T-helper 22 cell (primary cell): ENCODE results near the gene RNF2.
"Not testable (repeated sequence)": the region's sequence is repeated elsewhere in the genome, so short reads cannot be mapped to it uniquely, and the experiment has no call there.

ENCODE experiments used
- DNase-seq: peaks from one replicate; pipeline ENCODE4 v3.0.0-alpha.2; 2020; ENCODE audit warnings: low read depth

RNF2 gene

DNA sequence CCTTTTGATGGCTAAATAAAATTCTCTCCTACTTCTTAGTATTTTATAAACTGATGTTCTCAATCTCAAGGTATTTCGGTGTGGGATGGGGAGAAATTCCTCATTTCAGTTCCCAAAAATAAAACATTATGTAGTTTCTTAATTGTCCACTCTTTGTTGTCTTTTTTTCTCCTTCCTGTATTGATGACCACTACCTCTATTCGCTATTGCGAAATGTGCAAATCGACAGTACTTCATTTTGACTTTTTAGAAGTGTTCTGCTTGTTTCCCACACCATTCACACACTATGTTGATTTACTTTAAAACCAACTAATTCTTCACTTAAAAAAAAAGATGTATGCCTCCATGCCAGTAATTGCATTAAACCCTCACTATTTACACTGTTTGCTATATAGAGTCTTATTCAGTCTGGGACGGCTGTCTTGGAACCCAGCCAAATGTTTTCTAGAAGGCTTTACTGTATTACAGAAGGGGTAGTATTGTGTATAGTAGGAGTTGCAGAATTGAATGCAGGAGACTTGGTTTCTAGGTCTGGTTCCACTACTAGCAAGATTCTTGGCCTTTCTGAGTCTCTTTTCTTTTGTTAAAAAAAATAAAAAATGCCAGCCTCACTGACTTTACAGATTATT lies 5.6 kb downstream of the RNF2 start:
- no peak for DNase-seq

DNA sequence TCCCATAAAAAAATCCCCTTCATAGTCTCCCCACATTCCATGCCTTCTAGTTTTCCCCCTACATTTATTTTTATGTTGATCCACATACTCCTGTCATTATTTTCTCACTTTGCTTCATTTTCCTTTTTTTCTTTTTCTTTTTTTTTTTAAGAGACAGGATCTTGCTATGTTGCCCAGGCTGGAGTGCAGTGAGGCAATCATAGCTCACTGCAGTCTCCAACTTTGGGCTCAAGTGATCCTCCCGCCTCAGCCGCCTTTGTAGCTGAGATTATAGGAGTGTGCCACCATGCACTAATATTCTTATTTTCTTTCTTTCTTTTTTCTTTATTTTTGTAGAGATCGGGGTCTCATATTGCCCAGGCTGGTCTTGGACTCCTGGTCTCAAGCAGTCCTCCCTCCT lies 7.8 kb downstream of the RNF2 start:
- no peak for DNase-seq

DNA sequence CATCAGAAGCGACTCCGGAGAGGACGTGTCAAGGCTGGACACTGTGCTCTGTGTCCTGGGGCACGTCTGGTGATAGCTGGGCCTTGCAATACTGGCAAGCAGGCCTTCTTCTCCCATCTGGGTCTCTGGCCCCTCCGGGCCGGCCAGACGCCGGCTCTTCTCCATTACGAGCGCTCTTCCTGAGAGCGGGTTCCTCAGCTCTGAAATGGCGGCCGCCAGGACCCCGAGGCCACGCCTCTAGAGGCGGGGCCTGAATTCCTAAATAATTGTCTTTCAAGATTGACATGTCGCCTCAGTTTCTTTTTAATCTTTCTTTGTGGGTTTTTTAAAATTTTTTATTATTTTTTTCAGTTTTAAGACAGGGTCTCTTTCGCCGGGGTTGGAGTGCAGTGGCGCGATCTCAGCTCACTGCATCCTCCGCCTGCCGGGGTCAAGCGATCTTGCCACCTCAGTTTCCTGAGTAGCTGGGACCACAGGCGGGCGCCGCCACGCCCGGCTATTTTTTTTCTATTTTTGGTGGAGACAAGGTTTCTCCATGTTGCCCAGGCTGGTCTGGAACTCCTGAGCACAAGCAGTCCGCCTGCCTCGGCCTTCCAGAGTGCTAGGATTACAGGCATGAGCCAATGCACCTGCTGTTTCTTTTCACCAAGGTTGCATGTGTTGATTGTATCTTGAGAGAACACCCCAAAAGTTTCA lies 9.2 kb downstream of the RNF2 start:
- DNase-seq, result no peak

DNA sequence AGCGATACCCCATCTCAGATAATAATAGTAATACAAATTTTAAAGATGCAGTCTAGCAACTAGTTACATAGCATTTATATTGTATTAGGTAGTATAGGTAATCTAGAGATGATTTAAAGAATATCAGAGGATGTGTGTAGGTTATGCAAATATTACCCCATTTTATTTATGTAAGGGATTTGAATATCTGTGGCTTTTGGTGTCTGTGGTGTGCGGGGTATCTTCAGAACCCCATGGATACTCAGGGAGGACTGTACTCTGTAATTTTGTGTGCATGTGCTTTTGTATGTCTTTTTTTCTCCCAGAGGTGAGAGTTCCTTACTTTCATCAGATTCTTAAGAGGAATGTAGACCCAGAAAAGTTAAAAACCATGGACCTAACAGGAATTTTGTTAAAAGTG lies 12.8 kb downstream of the RNF2 start:
- DNase-seq, result no peak

DNA sequence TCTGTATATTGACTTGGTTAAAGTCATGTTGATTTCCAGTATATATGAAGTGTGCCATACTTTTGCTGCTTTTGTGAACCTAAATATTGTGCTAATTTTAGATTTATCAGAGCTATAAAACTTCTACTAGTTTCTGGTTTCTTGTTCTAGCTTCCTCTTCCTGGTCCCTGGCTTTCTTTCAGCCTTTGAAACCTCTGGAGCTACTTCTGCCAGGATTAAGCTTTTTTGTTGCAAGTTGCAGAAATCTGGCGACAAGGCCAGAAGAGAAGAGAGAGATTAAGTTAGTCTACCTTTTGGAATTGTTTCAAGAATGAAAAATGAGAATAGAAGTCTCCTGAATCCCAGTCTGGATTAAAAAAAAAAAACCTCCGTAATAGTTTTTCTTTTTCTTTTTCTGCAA lies 13.5 kb downstream of the RNF2 start:
- no peak for DNase-seq

DNA sequence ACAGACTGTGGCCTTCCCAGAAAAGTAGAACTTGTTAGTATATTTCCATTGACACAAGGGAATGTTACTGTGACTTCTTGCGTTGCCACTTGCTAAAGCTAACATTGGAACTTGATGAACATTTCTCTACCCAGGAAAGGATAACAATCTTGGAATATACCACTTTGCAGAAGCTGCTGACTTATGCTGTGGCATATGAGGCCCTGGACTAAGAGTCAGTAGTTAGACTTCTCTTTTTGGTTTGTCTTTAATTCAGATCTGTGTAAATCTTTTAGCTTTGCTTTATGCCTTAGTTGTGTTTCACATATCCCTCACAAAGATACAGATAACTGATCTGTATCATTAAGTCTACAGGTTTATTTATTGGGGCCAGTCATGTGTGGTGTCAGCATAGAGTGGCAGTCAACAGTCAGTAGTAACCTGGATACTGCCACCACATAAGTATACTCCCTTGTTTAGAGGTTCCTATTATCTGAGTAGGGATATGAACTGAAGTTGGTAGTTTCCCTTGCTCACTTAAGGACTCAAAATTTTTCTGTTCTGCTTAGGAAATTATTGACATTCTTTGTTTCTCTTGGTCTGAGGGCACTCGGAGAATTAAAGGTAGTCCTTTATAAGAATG lies 14.7 kb downstream of the RNF2 start:
- DNase-seq, result no peak

DNA sequence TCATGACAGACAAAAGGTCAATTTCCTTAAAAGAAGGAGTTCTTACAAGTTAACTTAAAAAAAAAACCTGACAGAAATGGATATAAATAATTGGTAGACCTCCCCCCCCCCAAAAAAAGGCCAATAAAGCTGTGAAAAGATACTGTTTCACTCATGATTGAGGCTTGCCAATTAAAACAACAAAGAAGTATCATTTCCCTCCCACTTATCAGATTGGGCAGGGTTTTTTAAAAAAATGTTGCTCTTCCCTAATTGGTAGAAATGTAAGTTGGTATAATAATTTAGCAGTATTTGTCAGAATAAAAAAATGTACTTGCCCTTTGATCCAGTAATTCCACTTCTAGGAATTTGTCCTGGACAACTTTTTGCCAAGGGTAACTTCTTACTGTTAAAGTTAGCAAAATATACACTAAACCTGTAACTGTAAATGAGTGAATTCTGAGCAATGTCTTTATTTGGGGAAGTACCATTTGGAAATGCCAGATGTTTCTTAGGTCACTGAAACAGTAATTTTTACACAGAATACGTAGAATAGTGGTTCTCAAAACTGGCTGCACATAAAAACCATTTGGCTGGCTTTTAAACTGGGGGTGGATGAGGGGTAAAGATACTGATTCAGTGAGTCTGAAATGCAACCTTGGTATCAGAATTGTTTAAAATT lies 17.5 kb downstream of the RNF2 start:
- DNase-seq, result no peak

DNA sequence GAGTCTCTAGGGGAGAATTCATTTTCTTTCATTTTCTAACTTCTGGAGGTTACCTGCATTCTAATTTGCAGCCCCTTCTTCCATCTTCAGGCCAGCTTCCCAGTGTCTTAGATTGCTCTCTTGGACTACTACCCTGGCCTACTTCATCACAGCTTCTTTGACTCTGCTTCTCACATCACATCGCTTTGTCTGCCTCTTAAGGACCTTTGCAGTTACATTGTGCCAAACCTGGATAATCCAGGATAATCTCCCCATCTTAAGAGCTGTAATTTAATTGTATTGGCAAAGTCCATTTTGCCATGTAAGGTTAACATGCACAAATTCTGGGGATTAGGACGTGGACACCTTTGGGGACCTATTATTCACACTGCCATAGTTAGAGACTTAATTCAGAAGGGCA lies 18.4 kb downstream of the RNF2 start:
- no peak for DNase-seq

DNA sequence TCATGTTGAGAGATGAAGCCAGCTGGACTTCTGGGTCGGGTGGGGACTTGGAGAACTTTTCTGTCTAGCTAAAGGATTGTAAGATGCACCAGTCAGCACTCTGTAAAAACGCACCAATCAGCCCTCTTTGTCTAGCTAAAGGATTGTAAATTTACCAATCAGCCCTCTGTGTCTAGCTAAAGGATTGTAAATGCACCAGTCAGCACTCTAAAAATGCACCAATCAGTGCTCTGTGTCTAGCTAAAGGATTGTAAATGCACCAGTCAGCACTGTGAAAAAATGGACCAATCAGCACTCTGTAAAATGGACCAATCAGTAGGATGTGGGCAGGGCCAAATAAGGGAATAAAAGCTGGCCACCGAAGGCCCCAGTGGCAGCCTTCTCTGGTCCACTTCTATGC lies 19.6 kb downstream of the RNF2 start:
- not testable (repeated sequence) for DNase-seq

DNA sequence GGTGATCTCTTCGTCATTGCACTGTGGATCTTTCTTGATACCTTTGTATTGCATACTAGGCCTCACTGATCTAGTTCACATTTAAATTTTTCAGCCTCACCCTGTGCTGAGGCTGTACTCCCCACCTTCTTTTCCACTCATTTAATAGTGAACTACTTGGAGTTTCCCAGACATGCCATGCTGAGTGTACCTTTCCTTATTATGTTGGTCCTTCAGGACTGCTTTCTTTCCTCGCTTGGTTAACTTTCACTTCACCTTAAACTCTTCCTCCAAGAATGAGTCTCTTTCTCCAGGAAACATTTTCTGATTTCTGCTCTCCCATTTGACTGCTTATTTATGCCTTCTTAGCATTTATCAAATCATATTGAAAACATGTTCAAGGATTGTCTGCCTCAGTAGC lies 20.8 kb downstream of the RNF2 start:
- DNase-seq, result no peak

DNA sequence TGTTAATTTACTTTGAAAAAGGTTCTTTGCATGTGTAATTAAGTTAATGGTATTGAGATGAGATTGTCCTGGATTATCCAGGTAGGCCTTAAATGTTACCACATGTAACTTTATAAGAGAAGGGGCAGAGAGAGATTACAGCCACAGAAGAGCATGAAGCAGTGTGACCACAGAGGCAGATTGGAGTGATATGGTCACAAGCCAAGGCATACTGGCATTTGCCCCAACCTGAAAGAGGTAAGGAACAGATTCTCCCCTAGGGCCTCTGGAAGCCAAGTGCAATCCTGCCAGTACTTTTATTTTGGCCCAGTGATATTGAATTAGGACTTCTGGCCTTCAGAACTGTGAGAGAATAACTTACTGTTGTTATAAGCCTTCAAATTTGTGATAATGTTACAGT lies 23.0 kb downstream of the RNF2 start:
- DNase-seq, result no peak

DNA sequence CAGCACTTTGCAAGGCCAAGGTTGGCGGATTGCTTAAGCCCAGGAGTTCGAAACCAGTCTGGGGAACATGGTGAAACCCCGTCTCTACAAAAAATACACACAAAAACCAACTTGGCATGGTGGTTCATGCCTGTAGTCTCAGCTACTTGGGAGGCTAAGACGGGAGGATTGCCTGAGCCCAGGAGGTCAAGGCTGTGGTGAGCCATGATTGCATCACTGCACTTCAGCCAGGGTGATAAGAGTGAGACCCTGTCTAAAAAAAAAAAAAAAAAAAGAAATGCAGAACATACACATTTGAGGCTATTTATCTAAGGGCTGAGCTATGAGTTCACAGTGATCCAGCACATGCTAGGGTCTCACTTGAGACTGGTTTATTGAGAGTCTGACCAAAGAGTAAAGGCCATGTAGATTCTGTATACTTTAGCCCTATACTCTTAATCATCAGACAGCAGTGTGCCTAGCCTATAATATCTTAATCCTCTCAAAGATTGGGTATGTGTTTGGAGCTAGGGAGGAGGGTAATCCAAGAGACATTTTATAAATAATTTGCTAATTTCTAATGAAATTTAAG lies 23.9 kb downstream of the RNF2 start:
- no peak for DNase-seq

DNA sequence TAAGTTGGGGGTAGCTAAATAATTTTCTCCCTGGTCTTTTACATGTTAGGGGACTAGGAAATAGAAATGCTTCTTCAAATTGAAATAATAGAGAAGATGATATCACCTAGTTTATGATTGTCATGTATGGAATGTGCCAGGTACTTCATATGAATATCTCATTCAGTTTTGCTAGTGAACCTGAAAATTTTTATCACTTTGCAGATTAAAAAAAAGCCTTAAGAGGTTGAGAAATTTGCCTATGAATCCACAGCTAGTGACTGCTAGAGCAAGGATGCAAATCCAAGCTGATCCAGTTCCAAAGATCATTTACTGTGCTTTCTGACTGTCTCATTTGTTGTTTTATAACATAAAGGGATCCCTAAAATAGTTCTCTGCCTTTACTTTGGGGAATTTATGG lies 24.7 kb downstream of the RNF2 start:
- DNase-seq, result no peak

DNA sequence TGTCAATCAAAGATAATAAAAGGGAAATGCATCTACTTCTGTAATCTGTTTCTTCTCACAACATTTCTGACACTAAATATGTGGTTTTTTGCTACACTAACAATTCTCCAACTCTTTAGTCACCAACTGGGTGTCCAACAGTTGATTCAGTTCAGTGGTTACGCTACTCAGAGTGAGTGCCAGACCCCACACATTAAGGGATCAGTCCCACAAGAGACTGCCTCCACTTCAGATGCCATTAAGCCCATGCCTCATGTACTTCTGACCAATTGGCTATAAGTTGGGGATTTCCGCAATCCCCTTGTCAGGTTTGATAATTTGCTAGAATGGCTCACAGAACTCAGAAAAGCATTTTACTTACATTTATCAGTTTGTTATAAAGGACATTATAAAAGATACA lies 28.4 kb downstream of the RNF2 start:
- DNase-seq, result no peak

DNA sequence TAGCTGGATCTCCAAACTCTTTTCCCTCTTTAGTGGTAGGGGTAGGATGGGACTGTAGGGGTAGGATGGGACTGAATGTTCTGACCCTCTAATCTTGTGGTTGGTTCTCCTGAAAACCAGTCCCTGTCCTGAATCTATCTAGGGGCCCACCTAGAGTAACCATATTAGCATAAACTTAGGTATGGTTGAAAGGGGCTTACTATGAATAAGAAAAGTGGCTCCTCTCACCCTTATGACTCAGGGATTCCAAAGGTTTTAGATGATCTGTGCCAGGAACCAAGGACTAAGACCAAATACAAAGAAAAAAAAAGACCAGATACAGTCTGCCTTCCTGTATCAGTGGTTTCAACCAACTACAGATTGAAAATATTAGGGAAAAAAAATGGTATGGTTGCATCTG lies 28.9 kb downstream of the RNF2 start:
- DNase-seq, result no peak

DNA sequence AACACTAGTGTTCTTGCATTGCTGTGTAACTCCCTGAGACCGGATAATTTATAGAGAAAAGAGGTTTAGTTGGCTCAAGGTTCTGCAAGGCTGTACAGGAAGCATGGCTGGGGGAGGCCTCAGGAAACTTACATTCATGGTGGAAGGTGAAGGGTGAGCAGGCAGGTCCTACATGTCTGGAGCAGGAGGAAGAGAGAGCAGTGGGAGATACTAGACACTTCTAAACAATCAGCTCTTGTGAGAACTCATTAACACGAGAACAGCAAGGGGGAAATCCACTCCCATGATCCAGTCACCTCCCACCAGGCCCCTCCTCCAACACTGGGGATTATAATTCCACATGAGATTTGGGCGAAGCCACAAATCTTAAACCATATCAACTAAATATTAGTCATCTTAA lies 30.1 kb downstream of the RNF2 start:
- DNase-seq, result no peak

DNA sequence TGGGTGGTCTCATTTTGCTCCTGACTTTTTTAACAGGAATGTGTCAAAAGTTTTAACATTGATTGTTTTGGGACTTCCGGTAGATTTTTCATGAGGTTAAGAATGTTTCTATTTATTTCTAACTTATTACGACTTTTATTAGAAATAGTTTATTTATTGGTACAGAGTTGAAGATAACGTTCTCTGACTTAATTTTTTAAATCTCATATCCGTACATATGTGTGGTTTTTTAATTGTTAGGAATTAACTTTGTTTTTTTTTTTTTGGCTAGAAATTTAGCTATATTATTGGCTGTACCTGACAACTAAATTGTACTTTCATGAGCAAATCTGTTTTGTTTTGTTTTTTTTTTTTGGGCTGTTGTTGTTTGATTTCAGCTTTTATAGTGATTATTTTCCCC lies 32.0 kb downstream of the RNF2 start:
- DNase-seq, result no peak

DNA sequence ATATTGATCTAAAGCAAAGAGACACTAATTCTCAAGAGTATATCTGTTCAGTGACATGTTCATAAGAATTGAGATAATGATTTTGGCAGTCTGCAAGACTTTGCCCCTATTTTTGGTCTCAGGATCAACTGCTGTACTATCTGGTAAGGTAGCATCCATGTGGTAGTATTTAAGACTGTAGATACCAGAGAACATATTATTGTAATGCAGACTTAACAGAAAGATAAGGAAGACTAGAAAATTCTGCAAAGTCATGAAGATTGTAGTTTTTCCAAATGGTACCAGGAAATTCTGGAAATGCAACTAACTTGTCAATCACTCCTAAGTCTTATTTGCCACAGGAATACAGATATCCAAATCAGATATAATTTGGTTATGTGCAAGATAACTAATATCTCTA lies 35.1 kb downstream of the RNF2 start:
- DNase-seq, result no peak

DNA sequence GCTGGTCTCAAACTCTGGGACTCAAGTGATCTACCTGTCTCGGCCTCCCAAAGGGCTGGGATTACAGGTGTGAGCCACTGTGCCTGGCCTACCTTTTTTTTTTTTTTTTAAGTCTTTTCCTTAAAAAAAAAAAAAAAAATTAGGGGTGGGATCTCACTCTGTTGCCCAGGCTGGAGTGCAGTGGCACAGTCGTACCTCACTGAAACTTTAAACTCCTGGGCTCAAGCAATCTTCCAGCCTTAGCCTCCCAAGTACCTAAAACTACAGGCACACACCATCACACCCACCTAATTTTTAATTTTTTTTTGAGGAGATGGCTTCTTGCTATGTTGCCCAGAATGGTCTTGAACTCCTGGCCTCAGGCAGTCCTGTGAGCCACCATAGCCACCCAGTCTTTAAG lies 38.5 kb downstream of the RNF2 start:
- no peak for DNase-seq

DNA sequence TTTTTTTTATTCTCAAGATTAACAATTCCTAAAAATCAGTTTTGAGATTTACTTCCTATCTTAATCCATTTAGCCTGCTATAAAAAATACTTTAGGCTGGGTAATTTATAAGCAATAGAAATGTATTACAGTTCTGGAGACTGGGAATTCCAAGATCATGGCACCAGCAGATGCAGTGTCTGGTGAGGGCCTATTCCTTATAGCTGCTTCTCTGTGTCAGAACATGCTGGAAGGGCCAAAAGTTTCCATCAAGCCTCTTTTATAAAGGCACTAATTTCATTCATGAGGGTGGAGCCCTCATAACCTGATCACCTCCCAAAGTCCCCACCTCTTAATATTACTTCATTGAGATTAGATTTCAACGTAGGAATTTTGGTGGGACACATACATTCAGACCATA lies 41.7 kb downstream of the RNF2 start:
- DNase-seq, result no peak

DNA sequence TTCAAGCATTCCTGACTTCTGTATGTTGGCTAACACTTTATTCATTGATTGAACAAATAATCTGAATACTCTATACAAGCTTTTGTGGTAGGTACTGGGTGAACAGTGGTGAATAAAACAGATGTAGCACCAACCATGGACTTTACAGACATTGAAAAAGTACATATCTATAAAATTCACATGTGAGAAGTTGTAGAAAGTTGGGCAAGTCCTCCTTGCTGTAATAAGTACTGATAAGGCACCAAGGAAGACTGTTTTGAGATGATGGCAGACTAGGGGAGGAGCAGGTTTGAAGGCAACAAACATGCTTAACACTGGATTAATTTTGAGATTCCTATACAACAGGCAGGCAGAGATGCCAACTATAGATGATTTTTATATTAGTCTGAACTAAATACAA lies 42.4 kb downstream of the RNF2 start:
- DNase-seq, result no peak

DNA sequence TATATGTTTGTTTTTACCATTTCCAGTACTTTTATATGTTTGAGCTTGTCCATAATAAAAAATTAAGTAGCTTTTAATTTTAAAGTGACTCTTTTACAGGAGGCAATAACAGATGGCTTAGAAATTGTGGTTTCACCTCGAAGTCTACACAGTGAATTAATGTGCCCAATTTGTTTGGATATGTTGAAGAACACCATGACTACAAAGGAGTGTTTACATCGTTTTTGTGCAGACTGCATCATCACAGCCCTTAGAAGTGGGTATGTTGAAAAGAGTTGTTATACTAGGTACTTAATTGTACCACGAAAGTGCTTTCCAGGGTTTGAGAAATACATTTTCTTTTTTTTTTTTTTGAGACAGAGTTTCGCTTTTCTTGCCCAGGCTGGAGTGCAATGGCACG lies 46.1 kb downstream of the RNF2 start:
- DNase-seq, result no peak

DNA sequence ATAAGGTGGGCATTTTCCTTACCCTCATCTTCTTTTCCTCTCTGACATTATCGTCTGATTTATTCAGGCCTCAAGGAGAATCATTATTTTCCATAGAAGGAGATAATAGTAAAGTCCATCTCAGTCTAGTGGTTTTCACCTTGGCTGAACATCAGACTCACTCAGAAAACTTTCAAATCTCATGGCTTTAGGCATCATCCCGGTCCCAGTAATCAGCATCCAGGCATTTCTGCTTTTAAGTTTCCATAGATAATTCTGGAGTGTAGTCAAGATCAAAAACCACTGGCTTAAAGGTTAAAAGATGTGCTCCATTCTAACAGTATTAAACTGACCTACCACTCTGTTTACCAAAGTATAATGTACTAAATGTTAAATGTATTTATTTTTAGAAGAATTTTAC lies 49.4 kb downstream of the RNF2 start:
- no peak for DNase-seq
